ENCODE data around the gene CDHR5.
"Not testable (repeated sequence)": the region's sequence is repeated elsewhere in the genome, so short reads cannot be mapped to it uniquely, and the experiment has no call there.

Gene CDHR5

DNA sequence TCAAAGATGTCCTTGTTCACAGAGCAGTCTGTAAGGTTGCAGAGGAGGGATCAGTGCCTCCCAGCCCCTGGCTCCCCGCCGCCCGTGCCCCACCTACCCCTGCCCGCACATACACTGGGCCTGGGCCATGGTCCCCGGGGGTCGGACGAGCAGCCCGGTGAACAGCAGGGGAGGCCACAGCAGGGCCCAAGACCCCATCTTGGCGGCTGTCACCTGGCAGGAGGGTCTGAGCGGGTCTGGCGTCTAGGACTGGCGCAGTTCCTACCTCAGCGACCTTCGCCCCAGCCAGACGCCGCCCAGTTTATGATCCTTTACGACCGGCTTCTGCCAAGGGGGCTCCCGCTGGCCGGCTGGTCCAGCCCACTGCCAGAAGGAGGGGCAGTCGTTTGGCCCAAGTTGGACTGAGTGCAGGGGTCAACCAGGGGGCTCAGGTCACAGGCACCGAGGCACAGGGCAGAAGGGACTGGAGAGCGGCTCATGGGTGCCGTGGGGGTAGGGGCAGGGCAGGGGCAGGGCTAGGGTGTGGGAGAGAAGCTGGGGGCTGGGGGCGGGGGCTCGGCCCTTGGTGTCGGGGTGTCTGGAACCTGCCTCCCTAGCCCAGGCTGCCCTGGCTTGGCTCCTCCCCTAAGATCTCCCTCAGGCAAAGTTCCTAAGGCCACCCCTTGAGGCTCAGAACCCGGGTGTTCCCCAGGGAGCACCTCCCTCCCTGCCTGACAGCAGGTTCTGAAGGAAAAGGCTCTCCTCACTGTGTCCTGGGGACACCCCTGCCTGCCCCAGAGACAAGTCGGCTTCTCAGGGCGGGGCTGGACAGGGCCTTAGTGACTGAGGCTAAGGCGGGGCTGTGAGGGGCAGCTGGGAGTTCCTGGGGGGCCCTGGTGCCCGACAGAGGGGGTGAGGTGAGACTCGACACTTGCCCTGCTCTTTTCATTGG is at the start of gene CDHR5:
Gene CDHR5 (minus strand): TSS at position 251 of the 931 bp plus-strand sequence. CDS start 53 bp downstream, at position 198.
- no peak for DNase-seq

- no peak for DNase-seq
Observed at GRCh38 chr11:674406-674805, 49.7 kb upstream of the CDHR5 start.

GRCh38 chr11:673866-674265 is 49.1 kb upstream of the CDHR5 start:
- DNase-seq: no peak

DNA sequence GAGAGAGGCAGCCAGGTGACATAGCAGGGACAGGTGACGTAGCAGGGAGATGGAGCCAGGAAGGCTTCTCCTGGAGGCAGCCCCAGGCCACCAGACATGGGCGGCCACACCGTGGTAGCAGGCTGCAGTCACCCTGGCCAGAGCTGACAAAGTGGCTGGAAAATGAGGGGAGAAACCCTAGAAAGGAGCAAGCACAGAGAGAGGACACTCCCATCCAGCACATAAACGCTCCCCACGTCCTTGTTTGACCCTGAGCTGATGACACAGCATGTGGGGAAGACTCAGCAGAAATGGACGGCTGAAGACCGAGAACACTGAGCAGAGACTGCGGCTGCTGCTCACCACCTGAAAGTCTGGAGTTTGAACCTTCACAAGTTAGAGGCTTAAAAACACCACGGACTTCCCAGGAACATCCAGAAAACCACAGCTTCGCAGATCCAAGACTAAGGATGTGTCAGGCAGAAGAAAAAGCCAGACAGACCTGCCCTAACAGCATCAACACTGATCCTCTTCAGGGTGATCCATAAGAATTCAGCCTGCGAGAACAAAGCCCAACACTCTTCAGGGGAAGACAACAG is 41.0 kb upstream of the CDHR5 start:
- DNase-seq: no peak

- DNase-seq: no peak
Observed at GRCh38 chr11:665062-665703, 40.4 kb upstream of the CDHR5 start.

- no peak for DNase-seq
Observed at GRCh38 chr11:662689-663274, 38.0 kb upstream of the CDHR5 start.

DNA sequence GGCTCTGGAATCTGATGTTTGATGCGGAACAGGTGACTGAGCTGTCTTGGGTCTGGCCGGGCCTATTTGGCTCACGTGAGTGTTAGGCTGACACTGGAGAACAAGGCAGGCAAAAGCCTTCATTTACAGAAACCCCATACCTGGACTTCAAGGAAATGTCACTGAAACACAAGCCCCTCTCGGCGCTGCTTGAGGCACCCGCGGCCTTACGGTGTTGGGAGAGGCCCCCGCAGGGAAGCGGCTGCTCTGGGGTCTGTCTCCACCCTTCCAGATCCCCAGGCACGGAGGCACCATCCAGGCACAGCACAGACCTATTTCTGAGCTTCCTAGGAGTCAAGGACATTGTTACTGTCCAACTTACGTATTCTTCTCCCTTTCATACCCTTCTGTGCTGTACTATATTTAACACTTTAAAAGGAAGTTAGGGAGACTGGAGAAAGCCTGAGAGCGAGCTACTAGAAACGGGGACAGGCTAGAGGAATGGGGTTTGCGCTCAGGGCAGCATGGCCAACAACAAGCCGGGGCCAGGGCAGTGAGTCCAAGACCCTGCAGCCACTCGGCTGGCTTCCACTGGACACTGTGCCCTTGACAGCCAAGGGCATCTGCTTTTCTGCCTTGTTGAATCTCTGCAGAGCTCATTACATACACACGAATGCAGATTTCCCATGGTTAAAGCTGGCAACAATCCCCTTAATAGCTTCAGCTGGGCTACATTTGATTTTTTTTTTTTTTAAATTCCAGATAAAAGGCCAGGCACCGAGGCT is 36.1 kb upstream of the CDHR5 start:
- DNase-seq: no peak

- DNase-seq: no peak
Observed at GRCh38 chr11:660281-660680, 35.5 kb upstream of the CDHR5 start.

GRCh38 chr11:659532-660085 is 34.9 kb upstream of the CDHR5 start:
- DNase-seq: no peak

DNA sequence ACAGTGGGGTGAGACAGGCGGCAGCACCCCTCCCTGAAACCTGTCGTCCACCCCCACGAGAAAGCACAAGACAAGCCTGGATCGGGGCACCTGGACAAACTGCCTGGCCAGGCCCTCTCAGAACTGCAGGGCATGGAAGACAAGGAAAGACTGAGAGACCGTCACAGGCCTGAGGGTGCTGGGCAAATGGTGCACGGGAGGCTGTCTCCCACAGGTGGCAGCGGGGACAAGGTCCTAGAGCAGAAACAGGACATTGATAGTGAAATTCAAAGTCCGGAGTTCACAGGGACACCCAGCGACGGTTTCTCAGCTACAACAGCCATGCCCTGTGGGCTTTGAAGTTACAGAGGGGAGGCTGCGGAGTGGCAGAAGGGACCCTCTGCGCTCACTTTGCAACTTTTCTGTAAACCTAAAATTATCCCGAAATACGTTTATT is 33.0 kb upstream of the CDHR5 start:
- DNase-seq: no peak

GRCh38 chr11:656866-657265 is 32.1 kb upstream of the CDHR5 start:
- DNase-seq: no peak

GRCh38 chr11:656426-656825 is 31.7 kb upstream of the CDHR5 start:
- DNase-seq: no peak

DNA sequence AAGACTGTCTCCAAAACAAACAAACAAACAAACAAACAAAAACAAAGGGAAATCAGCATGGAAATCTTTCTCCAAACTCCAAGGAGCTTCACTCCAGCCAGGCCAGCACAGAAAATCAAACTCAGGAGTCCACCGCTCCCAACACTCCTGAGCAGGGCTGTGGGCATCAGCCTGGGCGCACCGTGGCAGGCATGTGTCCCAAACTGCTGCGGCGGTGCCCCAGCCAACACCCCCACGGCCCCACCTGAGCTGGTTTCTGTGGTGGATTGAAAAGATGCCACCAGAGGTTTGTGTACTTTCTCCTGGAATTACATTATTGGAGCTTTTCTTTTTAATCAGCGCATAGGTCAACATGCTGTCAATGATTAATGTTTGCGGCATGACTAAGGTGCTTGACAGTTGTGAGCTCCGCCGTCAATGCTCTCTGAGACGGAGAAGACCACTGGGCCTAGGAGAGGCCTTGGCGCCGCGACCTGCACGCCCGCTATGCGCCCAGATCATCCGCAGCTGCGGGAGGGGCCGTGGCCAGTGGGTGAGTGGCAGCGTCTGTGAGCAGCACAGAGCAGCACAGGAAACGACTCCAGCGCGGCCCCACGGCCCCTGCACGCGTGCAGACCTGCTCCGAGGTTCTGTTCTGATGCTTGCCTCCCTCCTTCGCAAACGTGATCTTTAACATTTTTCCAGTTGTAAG is 30.4 kb upstream of the CDHR5 start:
- DNase-seq: no peak

- DNase-seq: not testable (repeated sequence)
Observed at GRCh38 chr11:654444-654843, 29.7 kb upstream of the CDHR5 start.

DNA sequence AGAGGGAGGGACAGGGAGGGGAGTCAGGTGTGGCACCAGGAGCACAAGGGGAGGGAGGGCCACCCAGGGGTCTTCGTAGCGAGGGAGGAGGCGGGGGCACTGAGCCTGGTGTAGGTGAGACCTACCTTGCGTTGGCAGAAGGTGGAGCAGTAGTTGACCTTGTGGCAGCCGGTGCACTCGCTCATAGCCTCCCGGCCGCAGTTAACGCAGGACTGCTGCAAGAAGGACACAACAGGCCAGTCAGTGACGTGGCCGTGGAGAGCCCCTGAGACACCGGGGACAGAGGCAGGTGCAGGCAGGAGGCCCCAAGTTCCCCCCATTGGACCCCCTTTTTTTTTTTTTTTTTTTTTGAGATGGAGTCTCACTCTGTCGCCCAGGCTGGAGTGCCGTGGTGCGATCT is 29.1 kb upstream of the CDHR5 start:
- DNase-seq: no peak

DNA sequence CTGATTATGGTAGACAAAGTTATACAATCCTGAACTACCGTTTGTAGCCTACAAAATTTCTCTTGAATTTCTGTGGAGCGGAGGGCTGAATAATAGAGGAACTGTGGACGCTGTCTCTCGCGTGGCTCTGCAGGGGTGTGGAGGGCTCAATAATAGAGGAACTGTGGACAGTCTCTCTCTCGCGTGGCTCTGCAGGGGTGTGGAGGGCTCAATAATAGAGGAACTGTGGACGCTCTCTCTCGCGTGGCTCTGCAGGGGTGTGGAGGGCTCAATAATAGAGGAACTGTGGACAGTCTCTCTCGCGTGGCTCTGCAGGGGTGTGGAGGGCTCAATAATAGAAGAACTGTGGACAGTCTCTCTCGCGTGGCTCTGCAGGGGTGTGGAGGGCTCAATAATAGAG is 28.4 kb upstream of the CDHR5 start:
- DNase-seq: not testable (repeated sequence)

- DNase-seq: no peak
Observed at GRCh38 chr11:650482-650881, 25.7 kb upstream of the CDHR5 start.

GRCh38 chr11:647672-648158 is 23.0 kb upstream of the CDHR5 start:
- not testable (repeated sequence) for DNase-seq

DNA sequence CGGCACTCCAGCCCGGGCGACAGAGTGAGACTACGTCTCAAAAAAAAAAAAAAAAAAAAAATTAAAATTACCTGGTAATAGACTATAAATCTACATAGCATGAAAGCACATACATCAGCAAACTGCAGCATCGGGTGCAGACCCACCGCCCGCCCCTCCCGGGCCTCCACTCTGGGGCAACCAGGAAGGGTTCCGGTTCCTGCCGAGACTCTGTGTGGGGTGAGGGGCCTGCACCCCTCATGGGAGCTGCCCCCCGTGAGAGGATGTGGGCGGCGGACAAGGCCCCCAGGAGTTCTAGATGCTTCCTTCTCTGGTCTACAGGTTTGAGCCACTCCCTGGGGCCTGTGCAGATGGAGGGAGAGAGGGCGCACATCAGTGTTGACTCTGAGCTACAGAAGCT is 21.5 kb upstream of the CDHR5 start:
- no peak for DNase-seq

GRCh38 chr11:645536-645935 is 20.8 kb upstream of the CDHR5 start:
- no peak for DNase-seq
